PFSK-1 (cell line): ENCODE results near the gene ANKRD40CL.

Experiments used
- FOXP2 ChIP-seq: optimal IDR thresholded peaks from 2 replicates; pipeline ENCODE3; 2011; ENCODE audit warnings: borderline replicate concordance, control low read depth, inconsistent platforms; ENCODE audit not compliant: insufficient read depth; ENCODE audit errors: extremely low read length, extremely low read depth
- POLR2AphosphoS5 ChIP-seq: IDR thresholded peaks from 2 replicates; pipeline ENCODE4 v1.6.1; 2012; ENCODE audit warnings: low read depth, mild to moderate bottlenecking, control low read depth, low read length, moderate library complexity
- SIN3A ChIP-seq: IDR thresholded peaks from 2 replicates; pipeline ENCODE4 v1.6.1; 2012; ENCODE audit warnings: mild to moderate bottlenecking, low read length, moderate library complexity, borderline replicate concordance; ENCODE audit not compliant: insufficient read depth
- TAF1 ChIP-seq: IDR thresholded peaks from 2 replicates; pipeline ENCODE4 v1.6.1; 2012; ENCODE audit warnings: low read length, control low read depth, borderline replicate concordance; ENCODE audit not compliant: insufficient read depth
- TF ChIP-seq, protein P1 (sequence below), 2 experiments: IDR thresholded peaks; 2 replicates each; pipeline versions ENCODE4 v1.6.1 to v1.8.0; 2011 to 2012; ENCODE audit warnings: low read depth in 2 of 2, low read length in 2 of 2, control low read depth in 1 of 2, inconsistent platforms in 1 of 2, mild to moderate bottlenecking in 1 of 2, moderate library complexity in 1 of 2; ENCODE audit not compliant: insufficient read depth in 1 of 2

ANKRD40CL gene

GRCh38 chr17:50735287-50735686 is 32.0 kb downstream of the ANKRD40CL start:
- TF ChIP-seq TAF1: no peak
- TF ChIP-seq SIN3A: no peak
- TF ChIP-seq, protein P1, sequence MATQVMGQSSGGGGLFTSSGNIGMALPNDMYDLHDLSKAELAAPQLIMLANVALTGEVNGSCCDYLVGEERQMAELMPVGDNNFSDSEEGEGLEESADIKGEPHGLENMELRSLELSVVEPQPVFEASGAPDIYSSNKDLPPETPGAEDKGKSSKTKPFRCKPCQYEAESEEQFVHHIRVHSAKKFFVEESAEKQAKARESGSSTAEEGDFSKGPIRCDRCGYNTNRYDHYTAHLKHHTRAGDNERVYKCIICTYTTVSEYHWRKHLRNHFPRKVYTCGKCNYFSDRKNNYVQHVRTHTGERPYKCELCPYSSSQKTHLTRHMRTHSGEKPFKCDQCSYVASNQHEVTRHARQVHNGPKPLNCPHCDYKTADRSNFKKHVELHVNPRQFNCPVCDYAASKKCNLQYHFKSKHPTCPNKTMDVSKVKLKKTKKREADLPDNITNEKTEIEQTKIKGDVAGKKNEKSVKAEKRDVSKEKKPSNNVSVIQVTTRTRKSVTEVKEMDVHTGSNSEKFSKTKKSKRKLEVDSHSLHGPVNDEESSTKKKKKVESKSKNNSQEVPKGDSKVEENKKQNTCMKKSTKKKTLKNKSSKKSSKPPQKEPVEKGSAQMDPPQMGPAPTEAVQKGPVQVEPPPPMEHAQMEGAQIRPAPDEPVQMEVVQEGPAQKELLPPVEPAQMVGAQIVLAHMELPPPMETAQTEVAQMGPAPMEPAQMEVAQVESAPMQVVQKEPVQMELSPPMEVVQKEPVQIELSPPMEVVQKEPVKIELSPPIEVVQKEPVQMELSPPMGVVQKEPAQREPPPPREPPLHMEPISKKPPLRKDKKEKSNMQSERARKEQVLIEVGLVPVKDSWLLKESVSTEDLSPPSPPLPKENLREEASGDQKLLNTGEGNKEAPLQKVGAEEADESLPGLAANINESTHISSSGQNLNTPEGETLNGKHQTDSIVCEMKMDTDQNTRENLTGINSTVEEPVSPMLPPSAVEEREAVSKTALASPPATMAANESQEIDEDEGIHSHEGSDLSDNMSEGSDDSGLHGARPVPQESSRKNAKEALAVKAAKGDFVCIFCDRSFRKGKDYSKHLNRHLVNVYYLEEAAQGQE (IDR thresholded peaks at IDR 0.05; ENCODE audit: insufficient read depth in 1 of 2, low read depth in 2 of 2, low read length in 2 of 2): no peak
- TF ChIP-seq POLR2AphosphoS5: no peak
- no peak for TF ChIP-seq FOXP2

GRCh38 chr17:50731575-50732460 is 35.5 kb downstream of the ANKRD40CL start:
- no peak for TF ChIP-seq TAF1
- no peak for TF ChIP-seq SIN3A
- TF ChIP-seq, protein P1 (IDR thresholded peaks at IDR 0.05; ENCODE audit: insufficient read depth in 1 of 2, low read depth in 2 of 2, low read length in 2 of 2): no peak
- no peak for TF ChIP-seq POLR2AphosphoS5

DNA sequence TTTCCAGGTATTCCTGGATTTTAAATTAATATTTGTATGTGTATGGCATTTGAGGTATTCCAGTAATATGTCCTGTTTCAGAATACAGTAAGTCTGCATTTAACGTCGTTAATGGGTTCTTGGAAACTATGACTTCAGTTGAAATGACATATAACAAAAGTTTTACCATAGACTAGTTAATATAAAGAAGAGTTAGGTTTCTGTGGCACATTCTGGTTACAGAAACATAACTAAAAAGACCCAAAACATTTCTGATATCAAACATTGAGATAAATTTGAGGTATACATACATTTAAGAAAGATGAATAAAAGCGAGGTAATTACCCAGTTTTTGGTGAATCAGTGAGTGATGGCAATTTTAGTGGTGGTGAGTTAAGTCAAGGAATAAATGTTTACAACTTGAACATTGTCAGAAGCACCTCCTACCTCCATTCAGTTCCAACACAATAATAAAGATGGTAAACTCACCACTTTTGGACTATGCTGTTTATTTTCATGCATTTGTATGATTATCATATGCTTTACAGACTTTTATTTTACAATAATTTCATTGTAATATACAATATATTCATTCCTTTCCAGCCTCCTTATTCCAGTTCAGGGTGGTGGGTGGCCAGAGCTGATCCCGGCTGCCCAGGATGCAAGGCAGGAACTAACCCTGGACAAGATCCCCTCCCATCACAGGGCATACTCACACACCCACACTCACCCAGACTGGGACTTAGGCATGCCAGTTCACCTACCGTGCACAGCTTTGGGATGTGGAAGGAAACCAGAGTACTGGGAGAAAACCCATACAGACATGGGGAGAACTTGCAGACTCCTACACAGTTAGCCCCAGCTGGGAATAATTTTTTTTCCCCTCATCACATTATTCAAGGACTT is 38.2 kb downstream of the ANKRD40CL start:
- TF ChIP-seq SIN3A: no peak
- TF ChIP-seq, protein P1 (IDR thresholded peaks at IDR 0.05; ENCODE audit: insufficient read depth in 1 of 2, low read depth in 2 of 2, low read length in 2 of 2): no peak
- no peak for TF ChIP-seq POLR2AphosphoS5
- no peak for TF ChIP-seq FOXP2
- no peak for TF ChIP-seq TAF1

- TF ChIP-seq FOXP2 (no peak), SIN3A (no peak), TAF1 (no peak), POLR2AphosphoS5 (no peak)
- TF ChIP-seq, protein P1 (IDR thresholded peaks at IDR 0.05; ENCODE audit: insufficient read depth in 1 of 2, low read depth in 2 of 2, low read length in 2 of 2): no peak
Observed at GRCh38 chr17:50728112-50728429, 39.2 kb downstream of the ANKRD40CL start.
